HepG2 (cell line): ENCODE results near the gene C5AR1. TPM values are rescaled to one million over a fixed set of nuclear protein-coding genes. Genes with fewer than 3 reads are reported as not detected.

ENCODE experiments used
- ATAC-seq: fragments of 200-7000 bp; cut with Tn5 transposase; 3 replicates; pipeline ENCODE4 v1.9.1; 2020; ENCODE audit warnings: mild to moderate bottlenecking, moderate library complexity
- BruUV-seq: library from RNA; stranded (reverse); fragments of 400-500 nt; replicated peaks from 2 replicates; lab custom pipeline; 2021; lab: Mats Ljungman, UMichigan
- CTCF ChIA-PET: fragments of 300-600 bp; formaldehyde crosslinking; extraction: SDS; loops from one replicate; lab custom pipeline; 2021; ENCODE audit warnings: low total read pairs, inconsistent platforms, low intra/inter-chr PET ratio; lab: Yijun Ruan, JAX
- POLR2A ChIA-PET: fragments of 350-600 bp; sonication (Branson Sonifier 250); formaldehyde crosslinking; loops from one replicate; lab custom pipeline; 2020; ENCODE audit warnings: antibody characterized with exemption, inconsistent platforms; lab: Yijun Ruan, JAX
- DNase-seq: peaks from one replicate; pipeline ENCODE4 v3.0.0-alpha.2; 2015; ENCODE audit warnings: low spot score
- FAIRE-seq: peaks from 3 replicates; lab custom pipeline; 2011; peaks lifted over from hg19 to GRCh38; lab: Jason Lieb, UNC
- H2AFZ ChIP-seq: one replicate; pipeline ENCODE4 v1.6.1; 2011; ENCODE audit warnings: low read length, inconsistent platforms
- H3K27ac ChIP-seq: fragments of 300-600 bp; 3 replicates; pipeline ENCODE4 v1.8.0; 2011; ENCODE audit warnings: mixed run types, mild to moderate bottlenecking, mixed read lengths, low read length, inconsistent platforms; ENCODE audit not compliant: insufficient read depth; ENCODE audit errors: extremely low read length
- H3K27me3 ChIP-seq, 2 experiments: fragments of 200-600 bp in 1 of 2; 2 replicates in 1 of 2; 3 replicates in 1 of 2; pipeline versions ENCODE4 v1.6.0 to v1.8.0; 2011; ENCODE audit warnings: low read length in 2 of 2, mild to moderate bottlenecking in 2 of 2, moderate library complexity in 2 of 2, inconsistent platforms in 1 of 2; ENCODE audit not compliant: insufficient read depth in 2 of 2, control insufficient read depth in 1 of 2
- H3K36me3 ChIP-seq, 2 experiments: fragments of 200-600 bp in 1 of 2; replicated peaks in 1 of 2; 2 replicates in 1 of 2; 3 replicates in 1 of 2; pipeline versions ENCODE4 v1.5.1 to v1.8.0; 2011; ENCODE audit warnings: low read length in 2 of 2, inconsistent platforms in 1 of 2; ENCODE audit not compliant: insufficient read depth in 2 of 2, control insufficient read depth in 1 of 2
- H3K4me1 ChIP-seq: 2 replicates; pipeline ENCODE4 v1.5.1; 2012; ENCODE audit warnings: low read length, inconsistent platforms; ENCODE audit not compliant: insufficient read depth
- H3K4me2 ChIP-seq: 2 replicates; pipeline ENCODE4 v1.6.0; 2011; ENCODE audit warnings: low read depth, low read length, inconsistent platforms
- H3K4me3 ChIP-seq, 3 experiments: fragments of 200-600 bp in 1 of 3; sonication (generic), shearing (Covaris generic) in 1 of 3; replicated peaks in 1 of 3; 2 replicates each; pipeline ENCODE4 v1.5.1; 2011 to 2016; ENCODE audit warnings: low read length in 3 of 3, inconsistent platforms in 2 of 3, low read depth in 2 of 3, mild to moderate bottlenecking in 2 of 3, control low read depth in 1 of 3, mixed read lengths in 1 of 3; ENCODE audit not compliant: insufficient read depth in 1 of 3
- H3K79me2 ChIP-seq: one replicate; pipeline ENCODE4 v1.6.1; 2011; ENCODE audit warnings: low read length, inconsistent platforms; ENCODE audit not compliant: insufficient read depth
- H3K9ac ChIP-seq: 2 replicates; pipeline ENCODE4 v1.6.0; 2011; ENCODE audit warnings: mild to moderate bottlenecking, low read depth, low read length, inconsistent platforms; ENCODE audit not compliant: insufficient read depth
- H3K9me3 ChIP-seq: 2 replicates; pipeline ENCODE4 v1.5.1; 2012; ENCODE audit warnings: mild to moderate bottlenecking, low read length
- H4K20me1 ChIP-seq: 2 replicates; pipeline ENCODE4 v1.6.0; 2011; ENCODE audit warnings: inconsistent platforms, mild to moderate bottlenecking, low read length, moderate library complexity; ENCODE audit not compliant: insufficient read depth
- ARID2 ChIP-seq: sonication (generic); formaldehyde crosslinking; IDR thresholded peaks from 2 replicates; pipeline ENCODE4 v1.8.1; 2022; ENCODE audit warnings: mild to moderate bottlenecking, missing genetic modification reagents, borderline replicate concordance
- CEBPB ChIP-seq: IDR thresholded peaks from 2 replicates; pipeline ENCODE4 v1.6.1; 2011; ENCODE audit warnings: low read depth, low read length, improper control_type of control experiment, borderline replicate concordance
- MIER2 ChIP-seq: IDR thresholded peaks from 2 replicates; pipeline ENCODE4 v1.6.1; 2016; ENCODE audit warnings: missing biosample characterization, missing genetic modification reagents
- PHF21A ChIP-seq: sonication (generic); formaldehyde crosslinking; IDR thresholded peaks from 2 replicates; pipeline ENCODE4 v1.5.0; 2020; ENCODE audit warnings: mild to moderate bottlenecking, missing genetic modification reagents
- PHF5A ChIP-seq: IDR thresholded peaks from one replicate; pipeline ENCODE4 v1.6.1; 2018; ENCODE audit warnings: low read depth, missing genetic modification reagents; ENCODE audit not compliant: unreplicated experiment
- SALL1 ChIP-seq: sonication (generic); formaldehyde crosslinking; IDR thresholded peaks from 2 replicates; pipeline ENCODE4 v1.8.0; 2022; ENCODE audit warnings: mild to moderate bottlenecking, missing genetic modification reagents
- ZFP82 ChIP-seq: sonication (generic); formaldehyde crosslinking; IDR thresholded peaks from 2 replicates; pipeline ENCODE4 v1.5.1; 2020; ENCODE audit warnings: mild to moderate bottlenecking, missing genetic modification reagents, borderline replicate concordance
- ZNF121 ChIP-seq: sonication (generic); formaldehyde crosslinking; IDR thresholded peaks from 2 replicates; pipeline ENCODE4 v1.5.0; 2020; ENCODE audit warnings: mild to moderate bottlenecking, missing genetic modification reagents
- ZNF136 ChIP-seq: sonication (generic); formaldehyde crosslinking; IDR thresholded peaks from 2 replicates; pipeline ENCODE4 v1.8.1; 2022; ENCODE audit warnings: low read depth, mild to moderate bottlenecking, moderate library complexity, missing genetic modification reagents
- ZNF263 ChIP-seq: sonication (generic); formaldehyde crosslinking; IDR thresholded peaks from 2 replicates; pipeline ENCODE4 v1.4.0; 2020; ENCODE audit warnings: missing genetic modification reagents
- ZNF549 ChIP-seq: sonication (generic); formaldehyde crosslinking; IDR thresholded peaks from 2 replicates; pipeline ENCODE4 v1.5.0; 2020; ENCODE audit warnings: missing genetic modification reagents
- ZNF616 ChIP-seq: sonication (generic); formaldehyde crosslinking; IDR thresholded peaks from 2 replicates; pipeline ENCODE4 v1.5.0; 2020; ENCODE audit warnings: low read depth, mild to moderate bottlenecking, missing genetic modification reagents
- ZNF678 ChIP-seq: sonication (generic); formaldehyde crosslinking; IDR thresholded peaks from 2 replicates; pipeline ENCODE4 v1.4.0; 2020; ENCODE audit warnings: mild to moderate bottlenecking, missing genetic modification reagents
- ZNF775 ChIP-seq: sonication (generic); formaldehyde crosslinking; IDR thresholded peaks from 2 replicates; pipeline ENCODE4 v1.4.0; 2020; ENCODE audit warnings: missing genetic modification reagents, mild to moderate bottlenecking, moderate library complexity, borderline replicate concordance
- WGBS: methylation state at CpG from one replicate; pipeline ENCODE4 v1.1.6; 2017; ENCODE audit warnings: low lambda C conversion rate; 5-methylcytosine and 5-hydroxymethylcytosine counted together
- in situ Hi-C: cut with HindIII; loops from 2 replicates; pipeline ENCODE4 v1.10.0; 2017; ENCODE audit warnings: low pct_unique_long_range_greater_than_20kb; ENCODE audit not compliant: extremely low pct_ligation_motif_present
- intact Hi-C: fragments of 100-400 bp; cut with micrococcal nuclease; formaldehyde crosslinking; loops from one replicate; pipeline ENCODE4 v1.10.0; 2022; ENCODE audit not compliant: unreplicated experiment
- polyA plus RNA-seq, 8 experiments: library from polyadenylated mRNA; depleted of rRNA in 3 of 8; stranded (reverse) in 7 of 8; unstranded in 1 of 8; fragments of >200 nt; fragmentation: Illumina TruSeq in 4 of 8; extraction: Trizol in 4 of 8; gene quantifications; 2 replicates each; pipeline versions ENCODE4 v1.2.1 to v1.2.3, GENCODE V29; 2011 to 2016; ENCODE audit warnings: low read depth in 4 of 8, missing spikeins in 1 of 8, mixed read lengths in 1 of 8; ENCODE audit not compliant: insufficient read depth in 1 of 8
- total RNA-seq, 5 experiments: library from RNA; depleted of rRNA; stranded (reverse); fragments of >200 nt; fragmentation: Illumina TruSeq; extraction: Trizol; gene quantifications; 2 replicates each; pipeline ENCODE4 v1.2.3, GENCODE V29; 2016; ENCODE audit warnings: low read depth in 1 of 5
- TF ChIP-seq, protein P1 (sequence below): sonication (generic); formaldehyde crosslinking; IDR thresholded peaks from 2 replicates; pipeline ENCODE4 v1.9.0; 2021; ENCODE audit warnings: missing genetic modification reagents, mild to moderate bottlenecking, borderline replicate concordance
- TF ChIP-seq, protein P2 (sequence below): sonication (generic); formaldehyde crosslinking; IDR thresholded peaks from 2 replicates; pipeline ENCODE4 v1.5.0; 2020; ENCODE audit warnings: mild to moderate bottlenecking, missing genetic modification reagents

The C5AR1 gene
- total and polyA plus RNA-seq, 2 of the 13 experiments (the other 11 are each of a cell fraction or from before 2014, with no cell fraction given) = 0.07 to 1.6 TPM

DNA sequence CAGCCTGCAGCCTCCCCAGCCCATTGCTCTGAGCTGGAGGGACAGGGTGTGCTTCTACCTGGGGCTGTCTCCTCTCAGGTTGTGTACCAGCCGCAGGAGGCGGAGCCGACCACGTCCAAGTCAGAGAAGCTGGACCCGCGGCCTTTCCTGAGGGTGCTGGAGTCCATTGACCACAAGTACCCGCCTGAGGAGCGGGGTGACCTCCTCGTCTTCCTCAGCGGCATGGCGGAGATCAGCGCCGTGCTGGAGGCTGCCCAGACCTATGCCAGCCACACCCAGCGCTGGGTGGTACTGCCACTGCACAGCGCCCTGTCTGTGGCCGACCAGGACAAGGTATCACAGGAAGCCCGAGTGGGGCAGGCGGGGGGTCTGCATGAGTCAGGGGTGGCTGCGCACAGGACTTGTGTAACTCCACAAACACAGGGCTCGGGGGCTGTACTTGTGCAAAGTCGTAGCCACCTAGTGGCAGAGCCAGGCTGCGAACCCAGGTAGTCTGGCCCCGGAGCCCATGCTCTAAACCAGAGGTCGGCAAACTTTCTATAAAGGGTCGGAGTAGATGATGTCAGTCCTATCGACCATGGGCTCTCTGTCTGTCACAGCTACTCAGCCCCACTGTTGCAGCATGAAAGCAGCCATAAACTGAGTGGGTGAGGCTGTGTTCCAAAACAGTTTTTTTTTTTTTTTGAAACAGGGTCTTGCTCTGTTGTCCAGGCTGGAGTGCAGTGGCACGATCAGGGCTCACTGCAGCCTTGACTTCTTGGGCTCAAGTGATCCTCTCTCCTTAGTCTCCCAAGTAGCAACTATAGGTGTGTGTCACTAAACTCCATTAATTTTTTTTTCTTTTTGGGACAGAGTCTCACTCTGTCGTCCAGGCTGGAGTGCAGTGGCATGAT is 48.4 kb downstream of the C5AR1 start (continued):
- TF ChIP-seq, protein P1, sequence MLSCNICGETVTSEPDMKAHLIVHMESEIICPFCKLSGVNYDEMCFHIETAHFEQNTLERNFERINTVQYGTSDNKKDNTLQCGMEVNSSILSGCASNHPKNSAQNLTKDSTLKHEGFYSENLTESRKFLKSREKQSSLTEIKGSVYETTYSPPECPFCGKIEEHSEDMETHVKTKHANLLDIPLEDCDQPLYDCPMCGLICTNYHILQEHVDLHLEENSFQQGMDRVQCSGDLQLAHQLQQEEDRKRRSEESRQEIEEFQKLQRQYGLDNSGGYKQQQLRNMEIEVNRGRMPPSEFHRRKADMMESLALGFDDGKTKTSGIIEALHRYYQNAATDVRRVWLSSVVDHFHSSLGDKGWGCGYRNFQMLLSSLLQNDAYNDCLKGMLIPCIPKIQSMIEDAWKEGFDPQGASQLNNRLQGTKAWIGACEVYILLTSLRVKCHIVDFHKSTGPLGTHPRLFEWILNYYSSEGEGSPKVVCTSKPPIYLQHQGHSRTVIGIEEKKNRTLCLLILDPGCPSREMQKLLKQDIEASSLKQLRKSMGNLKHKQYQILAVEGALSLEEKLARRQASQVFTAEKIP (CRISPR knock-in tag) = no peak
- TF ChIP-seq ZNF678 (CRISPR knock-in tag) = no peak
- TF ChIP-seq, protein P2, sequence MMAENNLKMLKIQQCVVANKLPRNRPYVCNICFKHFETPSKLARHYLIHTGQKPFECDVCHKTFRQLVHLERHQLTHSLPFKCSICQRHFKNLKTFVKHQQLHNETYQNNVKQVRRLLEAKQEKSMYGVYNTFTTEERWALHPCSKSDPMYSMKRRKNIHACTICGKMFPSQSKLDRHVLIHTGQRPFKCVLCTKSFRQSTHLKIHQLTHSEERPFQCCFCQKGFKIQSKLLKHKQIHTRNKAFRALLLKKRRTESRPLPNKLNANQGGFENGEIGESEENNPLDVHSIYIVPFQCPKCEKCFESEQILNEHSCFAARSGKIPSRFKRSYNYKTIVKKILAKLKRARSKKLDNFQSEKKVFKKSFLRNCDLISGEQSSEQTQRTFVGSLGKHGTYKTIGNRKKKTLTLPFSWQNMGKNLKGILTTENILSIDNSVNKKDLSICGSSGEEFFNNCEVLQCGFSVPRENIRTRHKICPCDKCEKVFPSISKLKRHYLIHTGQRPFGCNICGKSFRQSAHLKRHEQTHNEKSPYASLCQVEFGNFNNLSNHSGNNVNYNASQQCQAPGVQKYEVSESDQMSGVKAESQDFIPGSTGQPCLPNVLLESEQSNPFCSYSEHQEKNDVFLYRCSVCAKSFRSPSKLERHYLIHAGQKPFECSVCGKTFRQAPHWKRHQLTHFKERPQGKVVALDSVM (CRISPR knock-in tag) = no peak
- peak; percentile 76; the same call in 1 of the 2 replicates for TF ChIP-seq ZNF121 (CRISPR knock-in tag)
- TF ChIP-seq SALL1 (CRISPR knock-in tag) = no peak

DNA sequence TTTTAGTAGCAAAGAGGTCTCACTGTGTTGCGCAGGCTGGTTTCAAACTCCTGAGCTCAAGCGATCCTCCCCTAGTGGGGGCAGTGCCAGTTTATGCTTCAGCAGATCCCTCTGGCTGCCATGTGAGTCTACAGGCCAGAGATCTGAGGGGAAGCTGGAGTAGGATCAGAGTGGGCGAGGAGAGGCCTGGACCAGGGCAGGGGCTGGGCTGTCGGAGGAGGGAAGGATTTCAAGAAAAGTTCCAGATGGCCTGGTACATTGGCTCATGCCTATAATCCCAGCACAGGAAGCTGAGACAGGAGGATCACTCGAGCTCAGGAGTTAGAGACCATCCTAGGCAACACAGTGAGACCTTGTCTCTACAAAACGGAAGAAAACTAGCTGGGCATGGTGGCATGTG is 49.3 kb downstream of the C5AR1 start:
- POLR2A ChIA-PET = no interaction called here

More for the DNA sequence above, 49.3 kb downstream of the C5AR1 start:
- H3K27ac ChIP-seq = no peak overlapping the region
- 0 out of 2 replicates have a peak, but pooled peaks cover 1% of the 10 kb centered on the region for H4K20me1 ChIP-seq
- no peaks in the 10 kb centered on the region for H3K79me2 ChIP-seq
- no TSS peak for BruUV-seq
- no peak for TF ChIP-seq ZFP82
- TF ChIP-seq MIER2 (CRISPR knock-in tag) = no peak
- no peak for TF ChIP-seq ZNF263
- no peak for TF ChIP-seq ZNF136 (CRISPR knock-in tag)
- TF ChIP-seq PHF21A (CRISPR knock-in tag) = no peak
- no peak for TF ChIP-seq CEBPB
- no peak for TF ChIP-seq ARID2 (CRISPR knock-in tag)
- TF ChIP-seq ZNF549 (CRISPR knock-in tag) = no peak
- TF ChIP-seq ZNF616 (CRISPR knock-in tag) = no peak
- no peak for TF ChIP-seq PHF5A (CRISPR knock-in tag)
- TF ChIP-seq ZNF775 = no peak
- no peaks in the 10 kb centered on the region for H3K27me3 ChIP-seq
- H2AFZ ChIP-seq = no peak overlapping the region
- no peak overlapping the region for H3K9ac ChIP-seq
- no peak for FAIRE-seq
- no peaks in the 10 kb centered on the region for H3K9me3 ChIP-seq
- CTCF ChIA-PET = no interaction called here
- peaks cover 2% of the 10 kb centered on the region for H3K4me1 ChIP-seq
- intact Hi-C loops (no loop called here), in situ Hi-C loops (no loop called here)
- no peak overlapping the region for H3K4me3 ChIP-seq
- no peak overlapping the region for H3K4me2 ChIP-seq
- WGBS = 98% methylated on average over 5 of the region's 6 CpGs
- peaks cover 37 to 78% of the 10 kb centered on the region in 2 experiments for H3K36me3 ChIP-seq
- no peak for ATAC-seq
- no peak for DNase-seq
